HG02852 (cell line): Measurements from ENCODE around the gene ACD.

ENCODE experiments used
- ATAC-seq: cut with Tn5 transposase; IDR thresholded peaks from one replicate; pipeline ENCODE4 v1.9.1; 2021; ENCODE audit warnings: mild to moderate bottlenecking, moderate library complexity; ENCODE audit not compliant: unreplicated experiment

The ACD gene

GRCh38 chr16:67648088-67648763 is 11.8 kb downstream of the ACD start:
- no peak for ATAC-seq

DNA sequence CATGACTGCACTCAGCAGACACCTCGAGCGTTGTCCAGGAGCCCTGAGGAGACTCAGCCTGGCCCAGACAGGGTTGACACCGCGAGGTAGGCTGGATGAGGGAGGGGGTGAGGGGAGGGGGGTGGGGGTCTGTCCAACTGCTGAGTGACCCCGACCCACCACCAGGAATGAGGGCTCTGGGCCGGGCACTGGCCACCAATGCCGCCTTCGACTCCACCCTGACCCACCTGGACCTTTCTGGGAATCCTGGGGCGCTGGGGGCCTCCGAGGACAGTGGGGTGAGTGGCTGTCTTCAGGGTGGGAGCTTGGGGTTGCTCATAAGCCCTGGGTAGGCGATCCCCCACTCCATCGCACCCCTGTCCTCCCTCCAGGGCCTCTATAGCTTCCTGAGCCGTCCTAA is 12.4 kb downstream of the ACD start:
- no peak for ATAC-seq

- ATAC-seq = no peak
These were observed 12.9 kb downstream of the ACD start for GRCh38 chr16:67647111-67647651.

DNA sequence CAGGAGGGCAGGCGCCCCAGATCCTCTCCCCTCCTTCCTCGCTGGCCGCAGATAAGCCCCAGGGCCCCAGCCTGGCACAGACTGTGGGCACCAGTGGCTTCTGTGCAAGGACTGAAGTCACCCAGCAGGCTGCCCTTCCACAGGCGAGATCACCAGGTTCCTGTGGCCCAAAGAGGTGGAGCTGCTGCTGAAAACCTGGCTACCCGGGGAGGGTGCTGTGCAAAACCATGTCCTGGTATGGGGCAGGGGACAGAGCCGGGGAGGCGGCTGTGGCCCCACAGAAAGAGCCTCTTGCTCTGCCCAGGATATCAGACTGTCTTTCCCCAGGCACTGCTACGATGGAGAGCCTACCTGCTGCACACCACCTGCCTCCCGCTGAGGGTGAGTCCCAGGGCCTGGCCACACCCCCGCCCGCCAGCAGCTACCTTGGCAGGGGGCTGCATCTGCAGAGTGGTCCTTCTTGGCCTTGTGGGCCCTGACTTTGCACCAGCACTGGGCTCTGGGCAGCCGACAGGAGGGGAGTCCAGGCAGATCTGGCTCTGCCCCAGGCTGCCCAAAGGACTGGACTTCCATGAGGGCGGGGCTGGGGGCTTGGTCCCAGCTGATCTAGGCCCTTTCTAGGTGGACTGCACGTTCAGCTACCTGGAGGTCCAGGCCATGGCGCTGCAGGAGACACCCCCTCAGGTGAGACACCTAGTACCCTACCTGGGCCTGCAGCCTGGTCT is 14.5 kb downstream of the ACD start:
- no peak for ATAC-seq

DNA sequence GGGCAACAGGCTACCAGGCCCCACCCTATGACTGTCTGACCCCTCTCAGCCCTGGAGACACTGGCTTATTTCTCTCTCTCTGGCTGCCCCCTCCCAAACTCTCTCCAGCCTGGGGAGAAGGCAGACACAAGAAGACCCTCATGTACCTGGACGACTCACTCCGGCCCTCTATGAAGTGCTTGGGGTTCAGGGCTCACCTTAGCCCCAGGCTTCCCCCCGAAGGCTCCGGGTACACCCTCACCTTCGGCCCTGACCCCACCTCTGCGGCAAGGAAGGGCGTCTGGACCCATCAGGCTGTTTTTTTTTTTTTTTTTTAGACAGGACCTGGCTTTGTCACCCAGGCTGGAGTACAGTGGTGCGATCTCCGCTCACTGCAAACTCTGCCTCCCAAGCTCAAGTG is 16.0 kb downstream of the ACD start:
- no peak for ATAC-seq

DNA sequence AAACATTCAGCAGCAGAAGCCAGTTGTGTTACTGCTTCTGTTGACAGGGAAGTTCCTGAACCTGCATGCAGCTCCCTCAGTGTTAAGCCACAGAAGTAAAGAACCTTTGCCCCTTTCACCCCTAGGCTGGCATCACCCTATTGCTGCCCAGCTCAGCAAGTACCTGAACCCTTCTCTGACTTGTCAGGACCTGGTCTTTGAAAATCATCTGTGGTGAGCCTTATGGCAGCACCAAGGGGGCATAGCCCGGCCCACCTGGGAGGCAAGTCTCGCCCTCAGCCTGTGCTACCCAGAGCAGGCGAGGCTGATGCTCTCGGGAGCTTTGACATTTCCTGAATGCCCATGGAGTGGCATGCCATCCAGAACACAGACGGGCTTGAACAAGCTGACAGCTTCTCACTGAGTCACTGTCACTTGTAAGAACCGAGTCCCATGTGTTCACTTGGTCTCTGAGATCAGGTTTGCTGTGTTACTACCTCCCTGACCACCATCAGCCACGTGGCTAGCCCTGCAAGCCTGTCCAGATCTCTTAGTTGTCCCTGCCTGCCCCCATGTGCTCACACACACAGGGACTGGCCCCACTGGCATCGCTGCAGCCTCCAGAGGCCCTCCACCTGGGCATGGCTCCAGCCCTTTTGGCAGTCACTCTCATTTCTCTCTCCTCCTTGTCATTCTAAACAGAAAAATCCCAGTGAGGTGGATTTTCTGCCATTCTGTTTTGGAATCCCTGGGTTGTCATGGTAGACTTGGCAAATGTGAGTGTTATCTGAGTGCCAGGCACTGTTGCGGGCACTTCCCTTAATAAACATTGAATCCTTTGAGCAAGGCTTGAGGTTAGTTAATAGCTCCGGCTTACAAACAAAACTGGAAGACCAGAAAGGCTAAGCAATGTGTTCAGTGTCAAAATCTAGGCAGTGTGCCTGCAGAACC is 18.0 kb downstream of the ACD start:
- ATAC-seq = no peak

GRCh38 chr16:67637625-67638024 is 22.4 kb downstream of the ACD start:
- no peak for ATAC-seq

DNA sequence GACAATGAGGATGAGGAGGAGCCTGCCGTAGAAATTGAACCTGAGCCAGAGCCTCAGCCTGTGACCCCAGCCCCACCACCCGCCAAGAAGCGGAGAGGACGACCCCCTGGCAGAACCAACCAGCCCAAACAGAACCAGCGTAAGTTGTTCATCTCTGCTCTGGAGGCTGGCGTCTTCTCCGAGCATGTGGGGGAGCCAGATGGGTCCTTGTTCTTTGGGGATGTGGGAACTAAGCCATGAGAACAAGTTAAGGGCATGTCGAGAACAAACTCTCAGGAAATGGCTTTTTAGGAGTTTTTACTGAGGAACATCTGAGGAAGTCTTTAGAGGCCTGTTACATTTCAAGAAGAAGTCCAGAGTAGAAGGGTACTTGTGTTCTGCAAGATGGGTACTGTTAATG is 23.3 kb downstream of the ACD start:
- no peak for ATAC-seq

DNA sequence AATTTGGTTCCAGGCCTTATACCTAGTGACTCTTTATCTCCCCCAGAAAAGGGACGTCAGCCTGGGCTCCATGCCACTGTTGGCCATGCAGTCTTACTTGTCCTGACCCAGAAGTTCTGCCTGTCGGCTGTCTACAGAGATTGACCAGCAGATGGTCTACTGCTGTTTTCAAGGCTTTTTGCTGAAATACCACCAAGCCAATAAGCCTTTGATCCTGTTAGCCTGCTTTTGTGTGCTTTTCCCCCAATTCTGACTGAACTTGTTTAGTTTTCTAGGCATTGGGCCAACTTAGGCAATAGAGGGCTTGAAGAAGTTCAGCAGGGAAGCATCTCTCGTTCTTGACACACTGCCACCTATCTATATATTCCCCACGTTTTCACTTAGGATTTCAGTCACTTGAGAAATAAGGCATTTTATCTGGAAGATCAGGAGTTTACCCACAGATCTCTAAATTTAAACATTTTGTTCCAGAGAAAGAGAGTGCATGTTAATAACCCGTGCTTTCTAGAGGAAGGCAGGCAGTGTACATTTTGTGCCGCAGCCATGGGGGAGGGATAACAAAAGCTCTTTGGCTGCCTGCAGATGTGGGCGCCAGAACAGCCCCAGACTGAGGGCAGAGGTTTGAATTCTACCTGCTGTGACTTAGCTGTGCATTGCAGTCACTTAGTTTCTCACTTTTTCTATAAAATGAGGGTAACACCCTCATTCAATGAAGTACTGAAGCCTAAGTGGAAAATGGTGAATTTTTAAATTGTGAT is 27.5 kb downstream of the ACD start:
- no peak for ATAC-seq

DNA sequence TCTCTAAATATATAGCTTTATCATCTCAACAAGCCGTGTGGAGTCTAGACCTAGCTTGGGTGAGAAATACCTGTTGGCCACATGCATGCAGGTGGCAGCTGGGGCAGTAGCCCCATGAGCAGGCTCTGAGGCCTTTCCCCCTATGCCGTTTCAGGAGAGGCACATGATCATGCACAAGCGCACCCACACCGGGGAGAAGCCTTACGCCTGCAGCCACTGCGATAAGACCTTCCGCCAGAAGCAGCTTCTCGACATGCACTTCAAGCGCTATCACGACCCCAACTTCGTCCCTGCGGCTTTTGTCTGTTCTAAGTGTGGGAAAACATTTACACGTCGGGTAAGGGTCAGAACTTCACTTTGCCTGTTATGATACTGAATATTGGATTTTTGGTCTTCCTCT is 31.8 kb downstream of the ACD start:
- no peak for ATAC-seq

GRCh38 chr16:67613808-67614207 is 46.3 kb downstream of the ACD start:
- no peak for ATAC-seq

- ATAC-seq = no peak
These were observed 51.7 kb downstream of the ACD start for GRCh38 chr16:67608364-67608763.
